GM10266 (cell line): ENCODE data around the gene CNOT4.
"Not testable (repeated sequence)": the region's sequence is repeated elsewhere in the genome, so short reads cannot be mapped to it uniquely, and the experiment has no call there.

ENCODE experiments used
- DNase-seq: peaks from one replicate; pipeline ENCODE4 v3.0.0; 2012; ENCODE audit errors: extremely low spot score
- CTCF ChIP-seq: IDR thresholded peaks from 2 replicates; pipeline ENCODE4 v1.5.1; 2012; ENCODE audit warnings: mild to moderate bottlenecking, low read depth; ENCODE audit not compliant: control insufficient read depth, insufficient read depth; ENCODE audit errors: missing control alignments

CNOT4 gene

GRCh38 chr7:135475521-135475920 is 34.4 kb downstream of the CNOT4 start:
- no peak for DNase-seq
- no peak for TF ChIP-seq CTCF

GRCh38 chr7:135469705-135470104 is 40.2 kb downstream of the CNOT4 start:
- not testable (repeated sequence) for DNase-seq

GRCh38 chr7:135467207-135467711 is 42.6 kb downstream of the CNOT4 start:
- DNase-seq: no peak
- no peak for TF ChIP-seq CTCF

GRCh38 chr7:135466442-135467206 is 43.3 kb downstream of the CNOT4 start:
- no peak for DNase-seq
- no peak for TF ChIP-seq CTCF

- TF ChIP-seq CTCF: no peak
- DNase-seq: no peak
Measured at GRCh38 chr7:135463908-135464307, 46.0 kb downstream of the CNOT4 start.

- DNase-seq: no peak
- no peak for TF ChIP-seq CTCF
Measured at GRCh38 chr7:135459951-135460567, 49.8 kb downstream of the CNOT4 start.

- no peak for TF ChIP-seq CTCF
Measured at GRCh38 chr7:135459076-135459475, 50.8 kb downstream of the CNOT4 start.

More at GRCh38 chr7:135459076-135459475, 50.8 kb downstream of the CNOT4 start:
- DNase-seq: no peak
